Osteoblast (primary cell): ENCODE data around the gene XAF1. TPM values are rescaled to one million over a fixed set of nuclear protein-coding genes. Genes with fewer than 3 reads are reported as not detected.

Experiments
- DNase-seq: peaks from one replicate; pipeline ENCODE4 v3.0.0; 2011; ENCODE audit warnings: low spot score, mixed read lengths; ENCODE audit not compliant: insufficient read length; ENCODE audit errors: missing footprints
- H2AFZ ChIP-seq: 2 replicates; pipeline ENCODE4 v1.6.0; 2011; ENCODE audit warnings: mild to moderate bottlenecking, low read length
- H3K27ac ChIP-seq: 2 replicates; pipeline ENCODE4 v1.5.1; 2011; ENCODE audit warnings: mild to moderate bottlenecking, low read depth, low read length, moderate library complexity
- H3K27me3 ChIP-seq: 2 replicates; pipeline ENCODE4 v1.6.0; 2012; ENCODE audit warnings: mild to moderate bottlenecking, control low read depth, inconsistent platforms, low read length, moderate library complexity; ENCODE audit not compliant: insufficient read depth
- H3K36me3 ChIP-seq: 2 replicates; pipeline ENCODE4 v1.5.1; 2011; ENCODE audit warnings: mild to moderate bottlenecking, low read length, control low read depth, moderate library complexity; ENCODE audit not compliant: insufficient read depth
- H3K4me1 ChIP-seq: 2 replicates; pipeline ENCODE4 v1.5.1; 2011; ENCODE audit warnings: mild to moderate bottlenecking, low read length, control low read depth, moderate library complexity; ENCODE audit not compliant: insufficient read depth
- H3K4me2 ChIP-seq: 2 replicates; pipeline ENCODE4 v1.6.0; 2011; ENCODE audit warnings: mild to moderate bottlenecking, low read length; ENCODE audit not compliant: insufficient read depth
- H3K4me3 ChIP-seq: fragments of 200-600 bp; sonication (generic); 3 replicates; pipeline ENCODE4 v1.5.1; 2012; ENCODE audit warnings: mild to moderate bottlenecking, low read length, inconsistent platforms; ENCODE audit not compliant: insufficient read depth
- H3K79me2 ChIP-seq: 2 replicates; pipeline ENCODE4 v1.6.0; 2012; ENCODE audit warnings: mild to moderate bottlenecking, low read length, control low read depth, inconsistent platforms; ENCODE audit not compliant: insufficient read depth
- H3K9me3 ChIP-seq: 2 replicates; pipeline ENCODE4 v1.5.1; 2011; ENCODE audit warnings: low read depth, low read length, control low read depth
- H4K20me1 ChIP-seq: 2 replicates; pipeline ENCODE4 v1.6.0; 2012; ENCODE audit warnings: mild to moderate bottlenecking, low read length, control low read depth; ENCODE audit not compliant: insufficient read depth
- CTCF ChIP-seq: IDR thresholded peaks from 2 replicates; pipeline ENCODE4 v1.5.1; 2011; ENCODE audit warnings: mild to moderate bottlenecking, low read depth, low read length, moderate library complexity; ENCODE audit errors: extremely low read depth
- total RNA-seq: library from RNA; depleted of rRNA; stranded (reverse); fragments of >200 nt; gene quantifications from 2 replicates; pipeline ENCODE4 v1.2.3, GENCODE V29; 2012

Gene XAF1
- total RNA-seq, 1 donor, result 48.5 TPM

- Histone ChIP-seq H3K27ac (no peak overlapping the region), H3K79me2 (no peaks in the 10 kb centered on the region), H4K20me1 (no peaks in the 10 kb centered on the region), H3K4me1 (no peaks in the 10 kb centered on the region), H2AFZ (no peak overlapping the region), H3K9me3 (no peaks in the 10 kb centered on the region), H3K27me3 (peaks cover 48% of the 10 kb centered on the region), H3K4me2 (no peak overlapping the region), H3K36me3 (no peaks in the 10 kb centered on the region), H3K4me3 (no peak overlapping the region)
- DNase-seq, result no peak
- no peak for TF ChIP-seq CTCF
Observed at GRCh38 chr17:6710317-6710716, 45.5 kb upstream of the XAF1 start.

DNA sequence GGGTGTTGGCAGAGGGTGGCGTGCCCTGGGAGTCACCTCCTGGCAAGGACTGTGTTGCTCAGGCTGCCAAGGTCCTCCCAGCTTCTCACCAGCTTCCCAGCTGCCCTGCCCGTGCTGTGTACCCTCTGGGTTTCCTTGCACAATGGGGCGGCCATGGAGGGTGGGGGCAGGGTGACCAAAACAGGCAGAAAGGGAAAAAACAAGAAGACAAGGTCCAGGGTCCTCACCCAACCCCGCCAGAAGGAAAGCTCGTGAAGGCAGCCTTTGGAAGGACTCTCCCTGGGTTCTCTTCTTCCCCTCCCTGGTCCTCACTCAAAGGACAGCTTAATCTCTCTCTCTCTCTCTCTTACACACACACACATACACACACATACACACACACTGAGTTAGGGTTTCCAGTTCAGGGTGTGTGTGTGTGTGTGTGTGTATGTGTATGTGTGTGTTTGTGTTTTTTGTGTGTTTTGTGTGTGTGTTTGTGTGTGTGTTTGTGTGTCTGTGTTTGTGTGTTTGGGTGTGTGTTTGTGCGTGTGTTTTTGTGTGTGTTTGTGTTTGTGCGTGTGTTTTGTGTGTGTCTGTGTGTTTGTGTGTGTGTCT is 44.7 kb upstream of the XAF1 start:
- no peak for TF ChIP-seq CTCF
- Histone ChIP-seq H3K4me3 (no peak overlapping the region), H3K36me3 (no peaks in the 10 kb centered on the region), H3K9me3 (no peaks in the 10 kb centered on the region), H3K27me3 (peaks cover 48% of the 10 kb centered on the region), H3K79me2 (no peaks in the 10 kb centered on the region), H2AFZ (no peak overlapping the region), H3K4me2 (no peak overlapping the region), H3K27ac (no peak overlapping the region), H3K4me1 (no peaks in the 10 kb centered on the region), H4K20me1 (no peaks in the 10 kb centered on the region)
- DNase-seq, result no peak

- no peak for DNase-seq
- H2AFZ ChIP-seq, result no peak overlapping the region
- no peaks in the 10 kb centered on the region for H3K9me3 ChIP-seq
- H3K4me2 ChIP-seq, result no peak overlapping the region
- H3K4me3 ChIP-seq, result no peak overlapping the region
- no peaks in the 10 kb centered on the region for H3K36me3 ChIP-seq
- TF ChIP-seq CTCF, result no peak
- H3K27ac ChIP-seq, result no peak overlapping the region
- no peaks in the 10 kb centered on the region for H3K4me1 ChIP-seq
- H4K20me1 ChIP-seq, result no peaks in the 10 kb centered on the region
- peaks cover 44% of the 10 kb centered on the region for H3K27me3 ChIP-seq
- no peaks in the 10 kb centered on the region for H3K79me2 ChIP-seq
Observed at GRCh38 chr17:6711681-6712057, 44.2 kb upstream of the XAF1 start.

DNA sequence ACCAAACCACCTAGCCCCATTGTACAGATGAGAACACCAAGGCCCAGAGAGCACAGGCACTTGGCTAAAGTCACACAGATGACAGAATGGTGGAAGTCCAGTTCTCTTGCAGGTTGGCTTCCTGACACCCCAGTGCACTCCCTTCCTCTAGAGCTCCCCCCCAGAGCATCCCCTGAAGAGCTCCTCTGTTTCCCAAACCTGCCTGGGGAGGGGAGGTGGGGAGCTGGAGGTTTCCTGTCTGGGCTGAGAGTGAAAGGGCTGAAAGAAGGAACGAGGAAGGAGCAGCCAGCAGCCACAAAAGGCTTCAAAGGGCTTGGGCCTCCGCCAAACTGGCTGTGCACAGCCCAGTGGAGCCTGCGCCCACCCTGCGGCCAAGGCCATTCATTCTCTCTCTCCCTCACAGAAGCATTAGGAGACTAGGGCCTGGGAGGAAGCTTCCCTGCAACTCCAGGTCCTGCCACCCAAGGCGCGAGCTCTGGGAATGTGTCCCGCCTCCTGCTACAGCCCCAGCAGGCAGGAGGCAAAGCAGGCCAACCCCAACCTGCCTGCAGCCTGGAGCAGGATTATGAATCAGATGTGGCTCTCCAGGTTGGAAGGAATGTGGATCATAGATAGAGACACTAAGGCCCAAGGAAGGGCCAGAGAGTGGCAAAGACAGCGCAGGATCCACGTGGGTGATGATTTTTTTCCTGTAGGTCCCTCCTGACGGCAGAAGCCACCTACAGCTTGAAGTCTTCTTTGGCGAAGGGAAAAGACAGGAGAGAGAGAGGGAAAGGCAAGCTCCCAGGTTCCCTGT is 43.6 kb upstream of the XAF1 start:
- Histone ChIP-seq H4K20me1 (no peaks in the 10 kb centered on the region), H3K36me3 (no peaks in the 10 kb centered on the region), H3K27ac (no peak overlapping the region), H3K27me3 (peaks cover 40% of the 10 kb centered on the region), H2AFZ (no peak overlapping the region), H3K9me3 (no peaks in the 10 kb centered on the region), H3K4me2 (no peak overlapping the region), H3K4me3 (no peak overlapping the region), H3K4me1 (no peaks in the 10 kb centered on the region), H3K79me2 (no peaks in the 10 kb centered on the region)
- no peak for TF ChIP-seq CTCF
- peak; percentile 89 for DNase-seq
